ENCODE measurements around the gene ABLIM1. TPM values are rescaled to one million over a fixed set of nuclear protein-coding genes. Genes with fewer than 3 reads are reported as not detected.

ABLIM1 gene
- total RNA-seq, 4 donors from 2014 or later = 84.7 to 203 (median 150) TPM

GRCh38 chr10:114557854-114558253, 100.2 kb downstream of the ABLIM1 start:
- Histone ChIP-seq H3K27me3 (no peaks in the 10 kb centered on the region), H3K9me3 (peaks cover 0 to 5% (median 0%) of the 10 kb centered on the region in 3 donors), H3K4me3 (no peak overlapping the region), H3K27ac (peak overlapping the region; percentile 62 to 81 (median 78)), H3K36me3 (no peaks in the 10 kb centered on the region), H3K4me1 (peaks cover 6 to 48% of the 10 kb centered on the region in 2 donors)
- in situ Hi-C loops (cut with MboI; ENCODE audit: low sequenced_read_pairs in 4 of 4) = loop anchor here in 3 of 4 donors (10.0 to 25.0 kb wide), 4 partner anchors 137 to 579 kb away; no protein-coding TSS in a partner anchor
- ATAC-seq = no peak
- intact Hi-C loops (cut with DNase I; ENCODE audit: low total_unique reads) = loop anchor here (10.0 kb wide), 1 partner anchor 267 kb away; the partner anchor contains the start of gene FHIP2A
- no peak for TF ChIP-seq POLR2A (IDR thresholded peaks at IDR 0.05)
- TF ChIP-seq CTCF (IDR thresholded peaks at IDR 0.05 in 4 of 5, conservative IDR thresholded peaks at IDR 0.05 in 1 of 5) = no peak
- no peak for DNase-seq

GRCh38 chr10:114556236-114557122, 101.6 kb downstream of the ABLIM1 start:
- H3K4me1 ChIP-seq = peaks cover 14 to 61% of the 10 kb centered on the region in 2 donors
- intact Hi-C loops (cut with DNase I; ENCODE audit: low total_unique reads) = loop anchor here (10.0 kb wide), 1 partner anchor 268 kb away; the partner anchor contains the start of gene FHIP2A
- H3K36me3 ChIP-seq = no peaks in the 10 kb centered on the region
- peak overlapping the region; percentile 62 to 81 (median 78) for H3K27ac ChIP-seq
- peaks cover 0 to 5% (median 0%) of the 10 kb centered on the region in 3 donors for H3K9me3 ChIP-seq
- H3K27me3 ChIP-seq = no peaks in the 10 kb centered on the region
- ATAC-seq (peak; percentile 79 to 86), DNase-seq (peak; percentile 56 to 74)
- H3K4me3 ChIP-seq = no peak overlapping the region
- peak in 1 of 2 donors; percentile 49 for TF ChIP-seq POLR2A (IDR thresholded peaks at IDR 0.05)
- TF ChIP-seq CTCF (IDR thresholded peaks at IDR 0.05 in 4 of 5, conservative IDR thresholded peaks at IDR 0.05 in 1 of 5) = no peak
- in situ Hi-C loops (cut with MboI; ENCODE audit: low sequenced_read_pairs in 4 of 4) = loop anchor here in 3 of 4 donors (10.0 to 25.0 kb wide), 4 partner anchors 138 to 581 kb away; no protein-coding TSS in a partner anchor

- intact Hi-C loops (cut with DNase I; ENCODE audit: low total_unique reads) (loop anchor here (5.0 to 10.0 kb wide), 2 partner anchors 129 to 271 kb away; partner anchors contain the start of gene FHIP2A), in situ Hi-C loops (cut with MboI; ENCODE audit: low sequenced_read_pairs in 4 of 4) (loop anchor here (5.0 to 25.0 kb wide), 8 partner anchors 81 to 584 kb away; no protein-coding TSS in a partner anchor)
- DNase-seq = no peak
- Histone ChIP-seq H3K27me3 (no peaks in the 10 kb centered on the region), H3K36me3 (no peaks in the 10 kb centered on the region), H3K9me3 (peaks cover 0 to 5% (median 0%) of the 10 kb centered on the region in 3 donors), H3K27ac (peak overlapping the region; percentile 62 to 81 (median 78)), H3K4me1 (peaks cover 23 to 63% of the 10 kb centered on the region in 2 donors), H3K4me3 (no peak overlapping the region)
- no peak for TF ChIP-seq CTCF (IDR thresholded peaks at IDR 0.05 in 4 of 5, conservative IDR thresholded peaks at IDR 0.05 in 1 of 5)
- TF ChIP-seq POLR2A (IDR thresholded peaks at IDR 0.05) = no peak
- ATAC-seq = no peak
Observed at GRCh38 chr10:114553436-114553835, 104.6 kb downstream of the ABLIM1 start.

GRCh38 chr10:114552050-114552449, 106.0 kb downstream of the ABLIM1 start:
- Histone ChIP-seq H3K27ac (peak overlapping the region; percentile 62 to 81 (median 78)), H3K36me3 (no peaks in the 10 kb centered on the region), H3K4me3 (no peak overlapping the region), H3K9me3 (no peaks in the 10 kb centered on the region), H3K27me3 (no peaks in the 10 kb centered on the region), H3K4me1 (peaks cover 23 to 59% of the 10 kb centered on the region in 2 donors)
- intact Hi-C loops (cut with DNase I; ENCODE audit: low total_unique reads) = loop anchor here (1.0 to 10.0 kb wide), 3 partner anchors 81 to 273 kb away; partner anchors contain the start of gene FHIP2A
- TF ChIP-seq POLR2A (IDR thresholded peaks at IDR 0.05) = no peak
- TF ChIP-seq CTCF (IDR thresholded peaks at IDR 0.05 in 4 of 5, conservative IDR thresholded peaks at IDR 0.05 in 1 of 5) = no peak
- peak in 1 of 2 donors; percentile 16 for DNase-seq
- ATAC-seq = peak; percentile 63 to 73
- in situ Hi-C loops (cut with MboI; ENCODE audit: low sequenced_read_pairs in 4 of 4) = loop anchor here (5.0 to 25.0 kb wide), 8 partner anchors 80 to 585 kb away; no protein-coding TSS in a partner anchor
